H9 (cell line): ENCODE results near the gene LIMA1. TPM values are rescaled to one million over a fixed set of nuclear protein-coding genes. Genes with fewer than 3 reads are reported as not detected.

Source experiments
- DNase-seq: peaks from one replicate; pipeline ENCODE4 v3.0.0-alpha.2; 2017
- H2AFZ ChIP-seq: one replicate; pipeline ENCODE4 v1.6.1; 2013; ENCODE audit warnings: mild to moderate bottlenecking, low read length, control low read depth, moderate library complexity
- H2AK5ac ChIP-seq: 2 replicates; pipeline ENCODE4 v1.6.1; 2013; ENCODE audit warnings: low read length, control low read depth, mixed read lengths; ENCODE audit not compliant: insufficient read length
- H2BK120ac ChIP-seq: one replicate; pipeline ENCODE4 v1.6.1; 2013; ENCODE audit warnings: low read depth, mild to moderate bottlenecking, low read length, control low read depth, inconsistent platforms; ENCODE audit not compliant: poor library complexity, severe bottlenecking
- H2BK12ac ChIP-seq: 2 replicates; pipeline ENCODE4 v1.6.1; 2013; ENCODE audit warnings: low read length, control low read depth, mixed read lengths, low read depth; ENCODE audit not compliant: insufficient read length
- H2BK15ac ChIP-seq: 2 replicates; pipeline ENCODE4 v1.6.1; 2013; ENCODE audit warnings: low read depth, low read length, control low read depth
- H2BK20ac ChIP-seq: one replicate; pipeline ENCODE4 v1.6.1; 2013; ENCODE audit warnings: low read depth, mild to moderate bottlenecking, low read length, control low read depth, inconsistent platforms; ENCODE audit not compliant: poor library complexity, severe bottlenecking
- H2BK5ac ChIP-seq: 2 replicates; pipeline ENCODE4 v1.6.1; 2013; ENCODE audit warnings: low read length, control low read depth, mixed read lengths; ENCODE audit not compliant: insufficient read length
- H3K14ac ChIP-seq: 2 replicates; pipeline ENCODE4 v1.6.1; 2013; ENCODE audit warnings: low read length, control low read depth; ENCODE audit not compliant: insufficient read depth
- H3K18ac ChIP-seq: 2 replicates; pipeline ENCODE4 v1.6.1; 2013; ENCODE audit warnings: low read depth, mild to moderate bottlenecking, mixed read lengths, low read length, control low read depth; ENCODE audit not compliant: insufficient read length
- H3K23ac ChIP-seq: 2 replicates; pipeline ENCODE4 v1.6.1; 2013; ENCODE audit warnings: low read length, control low read depth, mixed read lengths, low read depth; ENCODE audit not compliant: insufficient read length
- H3K23me2 ChIP-seq: 2 replicates; pipeline ENCODE4 v1.6.1; 2013; ENCODE audit warnings: low read depth, mild to moderate bottlenecking, mixed read lengths, low read length, control low read depth; ENCODE audit not compliant: insufficient read length, poor library complexity, severe bottlenecking
- H3K27ac ChIP-seq: 2 replicates; pipeline ENCODE4 v1.5.1; 2013; ENCODE audit warnings: low read length, control low read depth, mixed read lengths, low read depth; ENCODE audit not compliant: insufficient read length
- H3K27me3 ChIP-seq: 2 replicates; pipeline ENCODE4 v1.6.1; 2013; ENCODE audit warnings: low read length, control low read depth, inconsistent platforms; ENCODE audit not compliant: insufficient read depth
- H3K4ac ChIP-seq: 2 replicates; pipeline ENCODE4 v1.6.1; 2013; ENCODE audit warnings: low read depth, mild to moderate bottlenecking, control low read depth, inconsistent platforms, low read length, moderate library complexity
- H3K4me1 ChIP-seq: 2 replicates; pipeline ENCODE4 v1.6.1; 2013; ENCODE audit warnings: low read length, control low read depth, inconsistent platforms; ENCODE audit not compliant: insufficient read depth
- H3K4me2 ChIP-seq: 2 replicates; pipeline ENCODE4 v1.6.1; 2013; ENCODE audit warnings: low read length, control low read depth, mixed read lengths; ENCODE audit not compliant: insufficient read length, insufficient read depth
- H3K56ac ChIP-seq: 2 replicates; pipeline ENCODE4 v1.6.1; 2013; ENCODE audit warnings: low read depth, mild to moderate bottlenecking, mixed read lengths, low read length, control low read depth; ENCODE audit not compliant: insufficient read length
- H3K79me1 ChIP-seq: 2 replicates; pipeline ENCODE4 v1.6.1; 2013; ENCODE audit warnings: low read depth, mild to moderate bottlenecking, moderate library complexity, low read length, control low read depth, inconsistent platforms; ENCODE audit not compliant: insufficient read depth, poor library complexity, severe bottlenecking
- H3K79me2 ChIP-seq: 2 replicates; pipeline ENCODE4 v1.6.1; 2013; ENCODE audit warnings: low read length, control low read depth, inconsistent platforms; ENCODE audit not compliant: insufficient read depth
- H3K9ac ChIP-seq: 2 replicates; pipeline ENCODE4 v1.6.1; 2013; ENCODE audit warnings: low read length, control low read depth, mixed read lengths; ENCODE audit not compliant: insufficient read length; ENCODE audit errors: extremely low read depth
- H3K9me3 ChIP-seq: one replicate; pipeline ENCODE4 v1.6.1; 2013; ENCODE audit warnings: low read depth, low read length, inconsistent platforms; ENCODE audit not compliant: control insufficient read depth
- H3T11ph ChIP-seq: one replicate; pipeline ENCODE4 v1.6.1; 2013; ENCODE audit warnings: mild to moderate bottlenecking, low read length, control low read depth, inconsistent platforms
- H4K20me1 ChIP-seq: one replicate; pipeline ENCODE4 v1.6.1; 2013; ENCODE audit not compliant: control insufficient read depth, insufficient read length, insufficient read depth
- H4K5ac ChIP-seq: 2 replicates; pipeline ENCODE4 v1.6.1; 2013; ENCODE audit warnings: low read depth, mild to moderate bottlenecking, mixed read lengths, low read length, control low read depth; ENCODE audit not compliant: insufficient read length
- H4K8ac ChIP-seq: replicated peaks from 2 replicates; pipeline ENCODE4 v1.6.1; 2013; ENCODE audit warnings: low read length, control low read depth, mixed read lengths, low read depth; ENCODE audit not compliant: insufficient read length
- H4K91ac ChIP-seq: 2 replicates; pipeline ENCODE4 v1.6.1; 2013; ENCODE audit warnings: low read depth, mild to moderate bottlenecking, moderate library complexity, mixed read lengths, low read length, control low read depth; ENCODE audit not compliant: insufficient read length
- H3K27ac Mint-ChIP-seq, 3 experiments: 2 replicates in 2 of 3; 3 replicates in 1 of 3; pipeline ENCODE4 v1.8.0; 2020 to 2021; ENCODE audit warnings: mixed read lengths in 3 of 3, mild to moderate bottlenecking in 1 of 3, moderate library complexity in 1 of 3
- H3K27me3 Mint-ChIP-seq: 2 replicates; pipeline ENCODE4 v1.8.0; 2021; ENCODE audit warnings: low read depth, mild to moderate bottlenecking, moderate library complexity, mixed read lengths
- H3K36me3 Mint-ChIP-seq, 3 experiments: 2 replicates in 2 of 3; 3 replicates in 1 of 3; pipeline ENCODE4 v1.8.0; 2020 to 2021; ENCODE audit warnings: low read depth in 3 of 3, mixed read lengths in 3 of 3; ENCODE audit not compliant: insufficient read depth in 1 of 3
- H3K4me1 Mint-ChIP-seq, 2 experiments: 2 replicates each; pipeline ENCODE4 v1.8.0; 2020; ENCODE audit warnings: mixed read lengths in 2 of 2
- H3K4me3 Mint-ChIP-seq, 2 experiments: 2 replicates in 1 of 2; 3 replicates in 1 of 2; pipeline ENCODE4 v1.8.0; 2020 to 2021; ENCODE audit warnings: mild to moderate bottlenecking in 2 of 2, mixed read lengths in 2 of 2, moderate library complexity in 1 of 2
- H3K9me3 Mint-ChIP-seq, 2 experiments: 2 replicates in 1 of 2; 3 replicates in 1 of 2; pipeline ENCODE4 v1.8.0; 2020; ENCODE audit warnings: mild to moderate bottlenecking in 2 of 2, mixed read lengths in 2 of 2, moderate library complexity in 1 of 2
- WGBS: extraction: QIAGEN DNeasy Blood & Tissue Kit; methylation state at CpG from one replicate; pipeline ENCODE4 v1.1.7; 2013; ENCODE audit warnings: missing lambda C conversion rate, low lambda C conversion rate, mixed read lengths; ENCODE audit not compliant: insufficient read length; ENCODE audit errors: extremely low coverage; 5-methylcytosine and 5-hydroxymethylcytosine counted together
- total RNA-seq: library from RNA; stranded (reverse); gene quantifications from 2 replicates; pipeline ENCODE4 v1.2.1, GENCODE V29; 2021
- TF ChIP-seq, protein P1 (sequence below): fragments of 200-600 bp; sonication (generic); conservative IDR thresholded peaks from 3 replicates; pipeline ENCODE4 v1.8.0; 2021; ENCODE audit warnings: antibody characterized with exemption, mild to moderate bottlenecking

Gene LIMA1
- total RNA-seq, 1 experiment from 2014 or later = 40.8 TPM

DNA sequence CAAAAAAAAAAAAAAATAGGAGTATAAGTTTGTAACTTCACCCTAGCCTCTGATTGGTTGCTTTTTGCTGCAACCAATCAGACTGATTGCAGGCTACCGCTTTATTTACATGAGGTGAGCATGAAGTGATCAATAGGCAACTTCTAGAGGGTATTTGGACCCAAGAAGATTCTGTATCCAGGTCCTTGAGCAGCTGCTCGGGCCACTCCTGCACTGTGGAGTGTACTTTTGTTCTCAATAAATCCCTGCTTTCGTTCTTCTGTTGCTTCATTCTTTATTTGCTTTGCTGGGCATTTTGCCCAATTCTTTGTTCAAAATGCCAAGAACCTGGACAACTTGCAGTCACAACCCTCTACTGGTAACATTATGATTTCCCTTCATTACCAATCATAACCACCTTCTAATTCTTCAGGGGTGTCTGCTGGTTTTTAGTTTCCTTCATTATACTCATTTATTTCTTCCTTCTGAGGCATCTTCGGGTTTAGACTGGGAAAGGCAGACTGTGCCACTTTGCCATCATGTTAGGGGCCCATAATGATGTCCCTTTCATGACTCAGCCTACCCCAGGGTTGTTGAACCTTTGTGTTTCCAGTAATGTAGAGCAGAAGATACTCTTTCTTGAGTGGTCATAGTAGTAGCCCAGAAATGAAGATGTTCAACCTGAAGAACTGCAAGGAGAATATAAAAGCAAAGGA lies 43.4 kb upstream of the LIMA1 start:
- Histone ChIP-seq H3K4me2 (no peak overlapping the region), H3K9me3 (no peaks in the 10 kb centered on the region), H2AK5ac (no peak overlapping the region), H3K27me3 (no peaks in the 10 kb centered on the region), H3K4me1 (no peaks in the 10 kb centered on the region), H2BK120ac (no peak overlapping the region), H3K23ac (no peak overlapping the region), H4K8ac (no peak overlapping the region), H3K23me2 (no peaks in the 10 kb centered on the region), H3K56ac (no peak overlapping the region), H3K79me2 (no peaks in the 10 kb centered on the region), H3K9ac (no peak overlapping the region), H2BK15ac (no peak overlapping the region), H4K20me1 (no peaks in the 10 kb centered on the region), H2BK20ac (no peak overlapping the region), H2BK12ac (no peak overlapping the region), H3K14ac (no peak overlapping the region), H2AFZ (no peak overlapping the region), H4K91ac (no peak overlapping the region), H4K5ac (no peak overlapping the region), H2BK5ac (no peak overlapping the region), H3K79me1 (no peaks in the 10 kb centered on the region), H3K4ac (no peak overlapping the region), H3T11ph (no peak overlapping the region), H3K18ac (no peak overlapping the region), H3K27ac (no peak overlapping the region)
- no peaks in the 10 kb centered on the region for H3K9me3 Mint-ChIP-seq
- no peak overlapping the region for H3K27ac Mint-ChIP-seq
- H3K4me1 Mint-ChIP-seq = peaks cover 2 to 3% of the 10 kb centered on the region in 2 experiments
- WGBS = no CpG with 5 or more reads among the region's 4 CpGs
- no peak for DNase-seq
- no peaks in the 10 kb centered on the region for H3K27me3 Mint-ChIP-seq
- no peak overlapping the region for H3K4me3 Mint-ChIP-seq
- no peaks in the 10 kb centered on the region for H3K36me3 Mint-ChIP-seq
- TF ChIP-seq, protein P1, sequence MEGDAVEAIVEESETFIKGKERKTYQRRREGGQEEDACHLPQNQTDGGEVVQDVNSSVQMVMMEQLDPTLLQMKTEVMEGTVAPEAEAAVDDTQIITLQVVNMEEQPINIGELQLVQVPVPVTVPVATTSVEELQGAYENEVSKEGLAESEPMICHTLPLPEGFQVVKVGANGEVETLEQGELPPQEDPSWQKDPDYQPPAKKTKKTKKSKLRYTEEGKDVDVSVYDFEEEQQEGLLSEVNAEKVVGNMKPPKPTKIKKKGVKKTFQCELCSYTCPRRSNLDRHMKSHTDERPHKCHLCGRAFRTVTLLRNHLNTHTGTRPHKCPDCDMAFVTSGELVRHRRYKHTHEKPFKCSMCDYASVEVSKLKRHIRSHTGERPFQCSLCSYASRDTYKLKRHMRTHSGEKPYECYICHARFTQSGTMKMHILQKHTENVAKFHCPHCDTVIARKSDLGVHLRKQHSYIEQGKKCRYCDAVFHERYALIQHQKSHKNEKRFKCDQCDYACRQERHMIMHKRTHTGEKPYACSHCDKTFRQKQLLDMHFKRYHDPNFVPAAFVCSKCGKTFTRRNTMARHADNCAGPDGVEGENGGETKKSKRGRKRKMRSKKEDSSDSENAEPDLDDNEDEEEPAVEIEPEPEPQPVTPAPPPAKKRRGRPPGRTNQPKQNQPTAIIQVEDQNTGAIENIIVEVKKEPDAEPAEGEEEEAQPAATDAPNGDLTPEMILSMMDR = no peak
